Measurements from ENCODE around the gene EBF3.

DNA sequence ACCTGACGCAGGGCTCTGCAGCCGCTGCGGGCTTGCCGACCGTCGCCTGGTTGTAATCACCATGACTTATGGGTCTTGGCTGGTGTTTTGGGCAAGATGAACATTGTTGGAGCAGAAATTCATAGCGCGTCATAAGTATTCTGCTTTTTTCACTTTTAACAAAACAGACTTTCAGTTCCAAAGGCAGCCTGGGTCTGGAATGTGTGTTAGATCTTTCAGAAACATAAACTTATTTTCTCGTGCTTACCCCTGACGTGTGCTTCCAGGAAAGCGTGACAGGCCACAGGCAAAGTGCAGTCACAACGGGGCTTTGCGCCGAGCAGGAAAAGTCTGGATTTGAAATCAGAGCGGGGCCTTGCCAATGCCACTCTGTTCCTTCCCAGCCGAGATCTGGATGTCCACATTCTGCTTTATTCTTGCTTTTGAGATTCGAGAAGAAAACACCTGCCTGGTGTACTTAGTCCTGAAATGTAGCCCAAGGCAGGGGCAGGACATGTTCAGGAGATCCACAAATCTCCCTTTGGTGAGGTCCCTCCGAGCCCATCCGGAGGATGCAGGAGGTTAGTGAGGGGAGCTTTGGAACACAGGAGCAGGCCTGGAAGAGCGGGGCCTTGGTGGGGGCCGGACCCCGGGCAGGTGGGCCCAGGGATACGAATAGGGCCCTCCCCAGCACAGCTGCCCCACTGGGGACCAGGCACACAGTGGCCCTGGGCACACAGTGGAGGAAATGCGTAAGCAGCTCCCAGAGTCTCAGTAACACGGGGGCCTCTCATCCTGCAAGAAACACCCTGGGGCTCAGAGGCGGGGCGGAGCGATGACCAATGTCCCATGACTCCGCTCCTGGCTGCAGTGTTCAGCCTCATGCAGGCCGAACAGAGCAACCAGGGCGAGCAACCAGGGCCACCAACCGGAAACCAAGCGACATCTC lies 49.5 kb upstream of the EBF3 start:
- TF ChIP-seq CTCF (conservative IDR thresholded peaks at IDR 0.05) (no peak), EZH2 (IDR thresholded peaks at IDR 0.05; ENCODE audit: low read depth) (no peak)

Data from PC-9 (cell line).